GM18505 (cell line): ENCODE measurements around the gene MRPS18B.
A peak's percentile ranks its signal among the peaks of the same experiment; 100 is the strongest.
"Not testable (repeated sequence)": the region's sequence is repeated elsewhere in the genome, so short reads cannot be mapped to it uniquely, and the experiment has no call there.

Experiments used
- ATAC-seq: cut with Tn5 transposase; IDR thresholded peaks from one replicate; pipeline ENCODE4 v1.9.1; 2021; ENCODE audit not compliant: unreplicated experiment
- POLR2A ChIP-seq: IDR thresholded peaks from 4 replicates; pipeline ENCODE4 v1.6.1; 2011; ENCODE audit warnings: borderline replicate concordance; ENCODE audit not compliant: insufficient read depth, insufficient read length; ENCODE audit errors: extremely low read depth

The MRPS18B gene

DNA sequence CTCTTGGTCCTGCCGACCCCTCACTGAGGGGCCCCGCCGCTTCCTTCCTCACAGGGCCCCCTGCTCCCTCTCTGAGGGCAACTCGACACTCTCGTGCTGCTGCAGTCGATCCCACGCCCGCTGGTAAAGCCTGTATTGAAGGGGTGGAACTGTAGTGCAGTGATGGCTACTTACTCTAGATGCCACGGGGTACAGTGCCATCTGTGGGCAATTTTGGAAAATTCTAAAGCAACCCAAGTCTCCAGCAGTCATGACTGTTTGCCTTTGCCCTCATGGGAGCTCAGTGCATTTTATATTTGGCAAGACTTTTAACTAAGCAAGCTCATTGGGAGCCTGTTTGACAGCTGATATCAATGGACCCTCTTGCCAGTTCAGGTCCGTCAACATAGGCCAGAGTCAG, 22.8 kb downstream of the MRPS18B start:
- no peak for ATAC-seq
- TF ChIP-seq POLR2A, result no peak

- no peak for TF ChIP-seq POLR2A
- no peak for ATAC-seq
Measured at GRCh38 chr6:30641048-30641447, 23.4 kb downstream of the MRPS18B start.

GRCh38 chr6:30643656-30644055, 26.0 kb downstream of the MRPS18B start:
- no peak for ATAC-seq
- no peak for TF ChIP-seq POLR2A

DNA sequence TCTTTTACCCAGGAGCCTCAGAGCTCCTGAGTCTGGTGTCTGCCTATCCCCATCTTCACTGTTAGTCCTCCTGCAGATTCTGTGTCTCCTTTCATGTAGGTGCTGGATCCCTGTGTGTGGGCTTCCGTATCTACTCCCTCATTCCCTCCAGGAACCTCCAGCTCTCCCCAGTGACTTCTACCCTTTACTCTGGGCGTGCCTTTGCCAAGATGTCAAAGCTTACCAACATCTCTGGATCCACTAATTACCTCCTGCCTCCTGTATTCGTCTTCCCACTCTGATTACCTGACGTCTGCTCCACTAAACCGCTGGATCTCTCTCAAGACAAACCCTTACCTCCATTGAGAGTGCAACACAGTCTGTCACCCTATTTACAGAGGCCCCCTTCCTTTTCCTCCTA, 27.1 kb downstream of the MRPS18B start:
- ATAC-seq, result no peak
- no peak for TF ChIP-seq POLR2A

GRCh38 chr6:30645989-30646388, 28.3 kb downstream of the MRPS18B start:
- no peak for TF ChIP-seq POLR2A
- ATAC-seq, result no peak

DNA sequence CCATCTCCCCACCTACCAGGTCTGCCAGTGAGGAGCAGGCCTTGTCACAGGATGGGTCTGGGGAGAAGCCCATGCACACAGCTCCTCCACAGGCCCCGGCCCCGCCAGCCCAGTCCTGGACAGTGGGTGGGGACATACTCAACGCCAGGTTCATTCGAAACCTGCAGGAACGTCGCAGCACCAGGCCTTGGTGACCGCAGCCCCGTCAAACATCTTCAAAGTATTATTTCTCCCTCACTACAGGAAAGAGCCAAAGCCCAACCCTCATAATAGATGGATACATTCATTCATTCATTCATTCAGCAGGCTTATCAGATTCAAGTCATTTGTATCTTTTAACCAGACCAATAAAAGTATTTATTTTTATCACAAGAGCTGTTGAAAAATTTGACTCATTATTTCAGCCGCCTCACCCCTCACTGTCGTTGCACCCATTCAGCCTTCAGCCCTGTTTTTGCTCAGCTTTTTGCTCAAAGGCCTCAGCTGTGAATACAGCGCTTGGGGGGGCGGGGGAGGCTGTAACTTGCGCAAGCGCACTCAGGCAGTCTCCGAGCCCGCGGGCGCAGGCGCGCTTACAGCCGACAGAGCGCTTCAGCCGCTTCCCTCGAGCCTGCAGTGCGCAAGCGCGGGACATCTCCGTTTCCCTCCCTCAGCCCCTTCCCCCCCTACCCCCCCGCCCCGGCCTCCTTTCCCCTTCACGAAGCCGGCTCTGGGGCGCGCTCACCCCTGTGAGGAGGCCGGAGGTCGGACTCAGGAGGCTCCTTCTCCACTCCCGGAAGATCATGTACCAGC, 29.0 kb downstream of the MRPS18B start, which contains the start of gene C6orf136:
C6orf136 (plus strand) TSS at position 684 of the 792 bp plus-strand sequence; CDS start at position 783, 99 bp downstream.
- peak; percentile 63 for ATAC-seq
- no peak for TF ChIP-seq POLR2A

DNA sequence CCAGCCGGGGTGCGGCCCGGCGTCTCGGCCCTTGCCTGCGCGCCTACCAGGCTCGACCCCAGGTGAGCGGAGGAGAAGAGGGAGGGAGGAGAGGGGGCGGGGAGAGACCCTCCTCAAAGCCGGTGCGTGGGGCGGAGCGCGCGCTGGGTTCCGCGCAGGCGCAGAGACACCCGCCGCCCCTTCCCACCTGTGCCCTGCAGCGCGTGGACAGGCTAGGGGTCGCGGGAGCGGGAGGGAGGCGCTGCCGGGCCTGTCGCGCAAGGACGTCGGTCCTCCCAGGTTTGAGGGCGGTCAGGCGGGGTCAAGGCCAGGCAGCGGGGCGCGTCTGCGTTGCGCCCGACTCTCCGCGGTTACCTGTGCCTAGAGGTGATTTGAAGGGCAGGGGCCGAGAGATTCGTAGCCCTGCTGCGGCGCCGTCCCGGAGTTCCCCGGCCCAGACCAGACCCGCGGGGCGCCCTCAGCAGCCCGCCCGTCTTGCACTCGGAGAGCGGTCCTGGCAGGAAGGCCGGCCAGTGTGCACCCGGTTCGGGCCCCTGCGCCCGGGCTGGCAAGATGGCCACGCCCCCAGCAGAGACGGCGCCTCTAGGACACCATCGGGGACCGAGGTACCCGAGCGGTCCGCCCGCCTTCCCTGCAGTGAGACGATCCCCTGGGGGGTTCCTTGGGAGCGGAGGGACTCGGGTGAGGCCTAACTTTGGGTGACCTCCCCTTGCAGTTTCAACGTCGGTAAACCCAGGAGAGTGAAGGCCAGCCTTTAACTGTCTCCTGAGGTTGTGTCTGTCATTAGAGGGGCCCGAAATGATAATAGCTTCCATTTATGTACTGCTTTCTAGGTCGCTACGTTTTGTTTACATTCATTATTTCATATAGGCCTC, 29.8 kb downstream of the MRPS18B start:
- ATAC-seq, result peak; percentile 57
- peak; percentile 30 for TF ChIP-seq POLR2A

DNA sequence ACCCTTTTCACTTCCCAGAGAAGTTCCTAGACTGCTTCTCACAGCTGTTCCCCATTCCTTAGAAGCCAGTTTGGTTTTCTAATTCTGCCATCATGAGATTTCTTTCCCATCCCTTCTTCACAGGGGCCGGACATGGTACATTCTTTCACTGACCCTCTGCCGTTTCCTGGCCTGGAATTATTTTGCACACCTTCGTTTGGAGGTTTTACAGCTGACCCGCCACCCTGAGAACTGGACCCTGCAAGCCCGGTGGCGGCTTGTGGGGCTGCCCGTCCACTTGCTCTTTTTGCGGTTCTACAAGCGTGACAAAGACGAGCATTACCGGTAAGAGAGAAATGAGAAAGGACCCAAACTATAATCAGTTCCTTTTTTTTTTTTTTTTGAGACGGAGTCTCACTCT, 33.5 kb downstream of the MRPS18B start:
- TF ChIP-seq POLR2A, result no peak
- ATAC-seq, result no peak

DNA sequence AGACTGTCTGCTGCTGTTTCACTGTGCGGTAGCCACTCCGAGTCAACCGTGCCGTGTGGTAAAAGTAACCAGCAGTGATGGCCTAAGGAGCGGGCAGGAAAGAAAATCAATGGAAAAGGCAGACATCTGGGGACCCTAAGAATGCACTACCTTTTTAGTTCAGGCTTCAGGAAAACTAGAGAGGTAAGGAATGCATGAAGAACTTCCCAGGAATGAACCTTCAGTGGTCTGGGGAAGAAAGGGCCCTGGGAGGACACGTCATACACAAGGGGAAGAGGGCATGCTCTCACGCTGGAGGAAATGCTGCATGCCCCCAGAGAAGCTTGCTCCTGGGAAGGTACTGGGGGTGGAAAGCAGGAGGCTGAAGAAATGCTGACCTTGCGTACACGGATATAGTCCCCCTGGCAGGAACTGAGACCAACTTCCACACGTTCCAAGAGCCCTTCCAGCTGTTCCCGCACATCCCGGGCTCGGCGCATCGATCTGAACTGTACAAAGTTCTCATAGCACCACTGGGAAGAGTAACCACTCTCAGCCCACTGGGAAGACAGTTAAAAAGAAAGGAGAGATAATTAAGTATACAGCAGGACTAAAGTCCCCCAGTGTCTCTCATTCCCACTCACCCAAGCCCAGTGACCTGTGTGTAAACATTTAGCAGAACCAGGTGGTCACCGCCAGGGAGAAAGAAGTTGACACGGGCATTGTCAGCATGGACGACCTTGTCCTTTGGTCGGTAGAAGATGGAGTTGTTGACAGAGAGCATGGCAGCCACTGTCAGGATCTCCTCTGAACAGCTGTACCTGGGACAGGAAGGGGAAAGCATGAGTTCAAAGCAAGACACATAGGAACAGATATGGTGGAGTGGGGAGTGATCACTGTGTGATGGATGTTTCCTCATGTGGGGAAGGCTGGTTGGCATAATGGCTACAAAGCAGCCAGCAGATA, 37.4 kb downstream of the MRPS18B start:
- no peak for ATAC-seq
- no peak for TF ChIP-seq POLR2A

DNA sequence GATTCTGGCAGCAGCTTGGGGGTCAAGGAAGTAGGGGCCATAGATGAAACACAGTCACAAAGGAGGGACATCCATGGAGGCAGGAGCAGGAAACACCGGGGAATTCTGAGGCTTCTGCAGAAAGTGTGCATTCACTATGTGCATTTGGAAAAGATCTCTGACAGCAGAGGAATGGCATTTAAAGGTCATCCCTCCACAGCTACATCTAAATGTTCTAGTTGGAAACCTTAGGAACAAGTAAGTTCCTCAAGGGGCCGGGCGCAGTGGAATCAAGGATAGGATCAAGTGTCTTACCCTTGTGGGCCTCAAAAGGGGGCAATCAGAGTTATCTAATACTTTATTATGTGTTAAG, 38.1 kb downstream of the MRPS18B start:
- ATAC-seq, result no peak
- TF ChIP-seq POLR2A, result no peak

GRCh38 chr6:30656513-30656912, 38.9 kb downstream of the MRPS18B start:
- ATAC-seq, result no peak
- no peak for TF ChIP-seq POLR2A

DNA sequence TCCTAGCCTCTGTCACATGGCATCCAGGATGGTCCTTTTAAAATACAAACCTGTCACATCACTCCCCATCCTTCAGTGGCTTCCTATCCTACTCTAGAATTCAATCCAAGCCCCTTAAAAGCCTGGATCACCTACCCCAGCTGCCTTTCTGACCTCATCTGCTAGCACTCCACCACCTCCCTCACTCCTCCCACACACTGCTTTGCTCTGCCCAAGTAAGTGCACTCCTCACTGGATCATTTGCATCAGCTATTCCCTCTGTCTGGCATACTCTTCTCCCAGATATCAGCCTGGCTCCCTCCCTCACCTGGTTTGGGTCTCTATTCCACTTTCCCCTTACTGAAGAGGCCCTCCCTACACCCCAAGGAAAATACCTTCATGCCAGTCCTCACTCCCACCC, 39.8 kb downstream of the MRPS18B start:
- ATAC-seq, result no peak
- TF ChIP-seq POLR2A, result no peak

GRCh38 chr6:30657922-30658321, 40.3 kb downstream of the MRPS18B start:
- ATAC-seq, result not testable (repeated sequence)
